Effector CD4-positive, alpha-beta T cell (primary cell): ENCODE results near the gene PRKCA.

Experiments
- DNase-seq: peaks from one replicate; pipeline ENCODE4 v3.0.0-alpha.2; 2020

The PRKCA gene

DNA sequence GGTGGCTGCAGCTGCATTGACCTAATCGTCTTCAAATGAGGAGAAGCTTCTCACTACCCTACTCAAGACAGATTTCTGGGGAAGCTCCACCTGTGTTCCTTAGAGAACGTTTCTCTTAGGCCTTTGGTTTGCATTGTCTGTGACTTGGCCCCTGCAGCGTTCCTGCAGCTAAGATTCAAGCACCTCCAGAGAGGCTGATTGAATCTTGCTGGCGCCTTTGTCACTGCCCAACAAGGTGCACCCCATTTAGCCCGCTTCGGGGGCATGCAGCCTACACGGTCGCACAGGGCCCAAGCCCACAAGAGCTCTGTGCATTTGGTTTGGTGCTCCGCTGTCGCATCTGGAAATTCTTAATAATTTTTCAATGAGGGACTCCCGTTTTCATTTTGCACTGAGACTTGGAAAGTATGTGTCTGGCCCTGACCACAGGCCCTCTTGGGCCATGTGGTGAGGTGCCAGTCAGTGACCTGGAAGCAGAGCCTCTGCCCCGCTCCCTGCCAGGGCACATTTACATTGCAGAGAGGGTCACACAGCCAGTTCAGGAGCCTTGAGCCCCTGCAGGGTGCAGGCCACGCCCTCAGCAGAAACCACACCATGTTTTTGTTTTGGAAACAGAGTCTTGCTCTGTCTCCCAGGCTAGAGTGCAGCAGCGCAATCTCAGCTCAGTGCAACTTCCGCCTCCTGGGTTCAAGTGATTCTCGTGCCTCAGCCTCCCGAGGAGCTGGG lies 481.4 kb downstream of the PRKCA start:
- no peak for DNase-seq

DNA sequence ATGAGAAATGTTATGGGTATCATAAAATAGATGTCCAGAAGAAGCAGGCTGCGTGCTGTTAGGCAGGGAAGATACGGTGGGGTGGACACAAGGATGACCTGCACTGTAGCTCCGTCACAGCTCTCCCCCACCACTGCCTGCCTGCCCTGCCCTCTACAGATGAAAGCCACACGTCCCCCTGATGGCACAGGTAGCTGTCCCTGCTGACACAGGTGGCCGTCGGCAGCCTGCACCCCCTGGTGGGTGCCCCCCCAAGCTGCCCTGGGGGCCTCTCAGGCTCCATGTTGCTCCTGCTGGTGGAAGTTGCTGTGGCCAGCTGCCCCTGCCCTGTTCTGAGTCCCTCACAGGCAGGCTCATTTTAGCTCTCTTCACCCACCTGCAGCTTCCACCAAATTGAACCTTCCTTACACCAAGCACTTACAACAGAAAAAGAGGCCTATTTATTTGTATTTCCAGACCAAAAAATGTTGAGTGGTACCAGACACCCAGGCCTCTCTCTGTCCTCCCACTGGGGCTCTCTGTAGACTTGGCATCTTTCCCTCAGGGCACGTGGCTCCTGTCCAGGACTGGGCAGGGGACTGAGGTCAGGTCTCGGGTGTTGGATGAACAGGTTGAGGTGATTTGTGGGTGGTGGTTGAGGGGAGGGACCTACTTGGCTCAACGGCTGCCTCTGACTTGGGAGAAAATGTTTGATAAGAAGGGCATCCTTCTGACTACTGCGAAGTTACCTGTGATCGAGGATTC lies 482.4 kb downstream of the PRKCA start:
- DNase-seq: no peak

DNA sequence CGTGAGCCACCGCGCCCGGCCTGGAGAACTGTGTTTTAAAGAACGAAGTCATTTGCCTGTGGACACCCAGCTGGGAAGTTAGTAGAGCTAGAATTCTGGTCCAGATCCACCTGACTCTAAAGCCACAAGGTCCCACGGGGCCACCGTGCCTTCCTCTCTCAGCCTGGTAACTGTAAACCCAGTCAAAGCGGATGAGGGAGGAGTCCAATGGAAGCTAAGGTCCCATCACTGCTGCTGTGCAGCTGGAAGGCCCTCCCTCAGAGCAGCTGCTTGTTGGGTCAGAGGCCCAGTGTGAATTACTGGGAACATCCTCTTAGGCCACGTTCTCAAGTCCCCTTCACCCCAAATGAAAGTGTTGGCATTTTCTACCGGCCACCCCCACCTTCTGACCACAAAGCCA lies 483.7 kb downstream of the PRKCA start:
- DNase-seq: no peak

DNA sequence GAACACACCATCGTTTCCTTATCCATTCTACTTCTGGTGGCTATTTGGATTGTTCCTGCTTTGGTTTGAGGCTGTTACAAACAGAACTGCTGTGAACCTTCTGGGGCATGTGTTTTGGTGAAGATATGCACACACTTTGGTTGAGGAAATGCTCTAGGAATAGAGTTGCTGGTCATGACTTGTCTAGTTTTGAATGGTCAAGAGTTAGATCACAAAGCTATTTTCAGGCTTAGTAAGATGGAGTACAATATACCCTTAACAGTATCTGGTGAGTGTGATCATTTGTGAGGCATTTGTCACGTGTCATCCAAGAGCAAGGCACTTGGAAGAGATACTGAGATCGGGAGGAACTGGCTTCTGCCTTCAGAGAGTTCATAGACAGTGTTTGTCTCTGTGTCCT lies 485.5 kb downstream of the PRKCA start:
- no peak for DNase-seq

DNA sequence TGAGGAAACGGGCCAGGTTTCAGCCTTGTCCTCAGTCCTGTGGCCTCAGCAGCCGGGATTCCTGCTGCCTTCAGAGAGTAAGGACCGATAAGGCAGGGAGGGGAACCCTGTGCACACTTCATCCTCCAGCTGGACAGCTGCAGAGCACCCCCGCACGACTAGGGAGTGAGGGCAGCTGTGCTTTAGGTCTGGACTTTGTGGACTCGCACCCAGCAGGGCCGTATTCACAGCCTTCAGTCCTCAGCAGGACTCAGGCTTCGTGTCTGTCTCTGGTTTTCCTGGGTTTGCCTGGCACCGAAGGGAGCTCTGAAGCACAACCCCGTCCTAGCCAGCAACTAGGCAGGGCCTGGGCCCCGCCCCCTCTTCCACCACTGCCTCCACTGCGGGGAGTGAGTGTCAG lies 486.7 kb downstream of the PRKCA start:
- no peak for DNase-seq

DNA sequence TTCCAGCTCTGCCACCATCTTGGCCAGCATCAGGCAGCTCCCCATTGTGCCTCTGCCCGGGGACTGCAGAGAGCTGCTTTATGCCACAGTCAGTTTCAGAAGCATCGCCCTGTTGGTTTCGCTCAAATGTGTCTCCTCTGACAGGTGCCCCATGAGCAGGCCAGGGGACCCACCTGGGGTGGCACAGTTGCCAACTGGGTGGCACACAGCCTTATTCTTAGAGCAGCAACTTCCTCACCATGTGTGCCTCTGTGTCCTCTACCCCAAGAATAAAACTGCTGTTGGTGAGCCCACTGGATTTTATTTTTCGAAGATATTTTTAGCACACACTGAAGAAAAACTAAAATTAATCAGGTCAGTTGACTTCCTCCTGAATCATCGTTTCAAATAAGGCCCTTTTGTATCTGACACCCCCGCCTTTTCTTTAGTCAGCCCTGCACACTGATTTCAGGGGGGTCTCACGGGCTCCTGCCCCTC lies 487.6 kb downstream of the PRKCA start:
- no peak for DNase-seq

DNA sequence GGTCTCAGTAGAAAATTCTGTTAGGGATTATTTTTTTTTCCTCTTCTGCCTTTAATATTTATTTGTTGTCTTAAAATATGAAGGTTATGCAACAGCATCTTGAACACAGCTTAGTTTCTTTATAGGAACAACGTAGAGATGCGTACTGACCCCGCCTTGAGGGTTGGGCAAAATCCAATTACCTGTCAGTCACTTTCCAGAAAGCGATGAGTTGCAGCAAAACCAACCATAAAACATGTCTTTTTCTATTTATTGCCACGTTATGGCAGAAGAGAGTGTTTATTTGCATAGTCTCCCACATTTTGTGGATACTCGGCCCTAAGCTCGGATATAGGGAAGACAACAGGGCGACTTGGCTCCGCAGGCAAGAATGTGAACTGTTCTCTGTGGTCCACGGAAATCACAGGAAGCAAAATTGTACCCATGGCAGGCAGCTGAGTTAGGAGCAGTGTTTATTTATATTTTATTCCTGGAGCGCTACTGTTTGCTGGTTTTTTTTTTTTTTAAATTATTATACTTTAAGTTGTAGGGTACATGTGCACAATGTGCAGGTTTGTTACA lies 488.2 kb downstream of the PRKCA start:
- DNase-seq: no peak

DNA sequence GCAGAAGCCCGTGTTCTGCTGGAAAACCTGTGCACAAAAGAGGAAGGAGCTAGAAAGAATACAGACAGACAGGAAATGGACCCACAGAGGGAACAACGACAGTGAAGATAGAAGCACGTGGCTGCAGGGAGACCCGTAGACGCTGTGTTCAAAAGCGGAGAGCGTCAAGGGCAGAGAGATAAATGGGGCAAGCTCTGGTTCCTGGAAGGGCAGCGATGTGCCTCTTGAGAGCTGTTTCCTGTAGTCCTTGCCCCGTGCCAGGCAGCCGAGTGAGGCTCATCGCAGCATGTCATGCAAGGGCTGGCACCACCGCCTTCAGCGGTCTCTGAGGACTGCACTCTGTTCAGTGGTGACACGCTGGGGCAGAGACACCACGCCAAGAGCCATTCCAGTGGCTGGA lies 488.9 kb downstream of the PRKCA start:
- DNase-seq: no peak

DNA sequence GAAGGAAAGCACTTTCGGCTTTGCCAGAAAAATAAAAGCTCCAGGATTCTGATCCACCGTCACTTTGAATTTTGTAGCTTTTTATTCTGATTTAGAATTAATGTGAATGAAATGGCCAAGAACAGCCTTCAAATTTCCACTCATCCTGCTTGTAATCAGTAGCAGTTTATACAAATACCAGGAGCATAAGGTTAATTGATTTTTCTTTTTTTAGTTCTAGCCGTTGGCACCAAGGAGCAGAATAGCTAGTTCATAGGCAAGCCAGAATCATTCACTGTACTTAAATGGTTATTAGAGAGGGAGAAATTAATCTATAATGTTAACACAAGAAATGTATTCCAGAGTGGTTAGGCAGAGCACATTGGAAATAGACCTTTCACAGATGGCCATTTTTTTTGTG lies 491.4 kb downstream of the PRKCA start:
- no peak for DNase-seq

DNA sequence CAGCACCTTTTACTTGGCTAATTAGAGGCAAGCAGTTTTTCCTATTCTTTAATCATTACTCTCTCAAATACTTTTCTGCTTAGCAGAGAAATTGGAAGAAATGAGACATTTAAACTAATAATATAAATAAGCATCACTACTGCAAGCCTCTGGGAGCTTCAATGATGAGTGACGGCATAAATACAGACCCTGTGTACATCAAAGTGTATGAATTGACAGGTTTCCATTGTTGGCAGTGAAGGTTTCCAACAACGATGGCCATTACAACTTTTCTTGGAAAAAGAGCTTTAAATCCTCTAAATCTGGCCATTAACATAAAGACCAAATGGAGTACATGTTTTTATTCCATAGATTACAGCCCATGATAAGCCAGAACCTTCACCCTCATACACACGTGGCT lies 493.1 kb downstream of the PRKCA start:
- DNase-seq: no peak

DNA sequence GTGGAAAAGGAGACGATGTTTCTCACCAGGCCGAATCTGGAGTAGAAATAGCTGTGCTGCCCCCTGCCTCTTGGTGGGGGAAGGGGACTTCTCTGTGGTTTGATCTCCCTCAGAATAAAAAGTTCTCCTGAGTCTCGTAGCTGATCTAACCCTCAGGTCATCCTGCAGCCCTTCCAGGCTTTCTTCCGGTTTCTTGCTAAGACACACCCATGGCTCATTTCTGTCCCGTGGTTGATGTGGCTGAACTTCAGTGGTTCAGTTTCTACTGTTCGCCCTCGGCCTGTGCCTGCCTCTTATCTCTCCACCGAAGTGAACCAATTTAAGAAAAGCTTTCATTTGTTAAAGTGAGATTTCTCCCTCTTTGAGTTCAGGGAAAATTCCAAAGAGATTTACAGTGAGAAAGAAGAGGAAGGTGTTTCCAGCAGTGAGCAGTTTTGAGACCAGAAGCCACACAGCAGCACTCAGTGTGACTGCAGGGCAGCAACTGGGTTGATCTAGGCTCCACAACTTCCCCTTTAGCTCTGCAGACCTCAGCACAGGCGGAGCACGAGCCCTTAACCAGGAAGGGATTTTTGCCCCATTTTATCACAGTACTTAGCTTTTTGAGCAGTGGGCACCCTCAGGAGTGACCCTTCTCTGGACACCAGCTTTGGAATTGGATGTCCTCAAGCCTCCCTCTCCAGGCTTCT lies 497.6 kb downstream of the PRKCA start:
- DNase-seq: no peak

DNA sequence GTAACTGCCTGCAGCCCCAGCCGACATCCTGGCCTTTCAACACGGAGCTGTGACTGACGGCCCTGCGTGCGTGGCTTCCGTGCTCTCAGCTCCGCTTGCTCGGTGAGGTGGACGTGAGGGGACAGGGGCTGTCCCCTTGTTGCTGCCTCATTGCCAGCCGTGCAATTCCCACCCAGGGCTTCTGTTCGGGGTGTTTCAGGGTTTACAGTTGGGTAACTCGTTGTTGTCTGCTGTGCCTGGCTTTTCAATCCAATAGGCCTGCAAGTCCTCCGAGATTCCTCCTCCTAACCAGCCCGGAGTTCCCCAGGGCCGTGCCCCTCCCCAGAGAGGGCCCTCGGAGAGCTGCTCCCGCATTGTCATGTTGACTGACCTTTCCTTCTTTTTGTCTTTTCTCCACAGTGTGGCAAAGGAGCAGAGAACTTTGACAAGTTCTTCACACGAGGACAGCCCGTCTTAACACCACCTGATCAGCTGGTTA lies 501.1 kb downstream of the PRKCA start:
- DNase-seq: no peak

DNA sequence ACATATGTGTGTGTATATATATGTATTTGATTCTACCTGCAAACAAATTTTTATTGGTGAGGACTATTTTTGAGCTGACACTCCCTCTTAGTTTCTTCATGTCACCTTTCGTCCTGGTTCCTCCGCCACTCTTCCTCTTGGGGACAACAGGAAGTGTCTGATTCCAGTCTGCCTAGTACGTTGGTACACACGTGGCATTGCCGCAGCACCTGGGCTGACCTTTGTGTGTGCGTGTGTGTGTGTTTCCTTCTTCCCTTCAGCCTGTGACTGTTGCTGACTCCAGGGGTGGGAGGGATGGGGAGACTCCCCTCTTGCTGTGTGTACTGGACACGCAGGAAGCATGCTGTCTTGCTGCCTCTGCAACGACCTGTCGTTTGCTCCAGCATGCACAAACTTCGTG lies 503.2 kb downstream of the PRKCA start:
- DNase-seq: no peak

DNA sequence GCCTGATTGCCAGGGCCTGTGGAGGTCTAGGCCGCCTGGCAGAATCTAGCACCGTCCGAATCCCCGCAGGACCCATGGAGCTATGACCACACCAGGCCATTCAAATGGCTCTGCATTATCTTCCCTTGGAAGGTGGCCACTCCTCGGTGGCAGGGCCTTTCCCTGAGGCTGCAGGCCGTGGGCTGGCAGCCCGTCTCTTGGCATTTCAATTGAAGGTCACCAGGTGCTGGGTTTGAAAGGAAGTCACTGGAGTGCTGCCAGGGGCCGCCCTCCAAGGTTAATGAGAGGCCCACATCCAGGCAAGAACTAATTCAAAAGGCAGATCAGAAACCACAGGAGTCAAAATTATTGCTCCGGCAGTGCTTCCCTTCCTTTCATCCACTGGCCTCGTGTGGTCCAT lies 504.8 kb downstream of the PRKCA start:
- DNase-seq: no peak

DNA sequence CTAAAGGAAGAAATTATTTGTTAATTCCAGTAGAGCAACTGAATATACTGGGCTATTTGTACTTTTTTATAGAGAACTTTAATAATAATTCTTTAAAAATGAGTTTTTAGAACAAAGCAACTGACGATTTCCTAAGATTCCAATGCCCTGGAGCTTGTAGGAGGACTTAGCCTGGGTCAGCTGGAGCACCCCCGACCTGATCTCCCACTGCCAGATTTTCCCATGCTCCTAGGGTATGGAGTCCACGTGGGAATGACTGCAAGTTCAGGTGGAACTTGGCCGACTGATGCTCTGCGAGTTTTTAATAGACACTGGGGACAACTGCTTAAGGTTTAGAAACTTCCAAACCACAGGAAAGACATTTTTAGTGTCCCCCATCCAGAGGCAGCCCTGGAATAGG lies 507.0 kb downstream of the PRKCA start:
- no peak for DNase-seq

DNA sequence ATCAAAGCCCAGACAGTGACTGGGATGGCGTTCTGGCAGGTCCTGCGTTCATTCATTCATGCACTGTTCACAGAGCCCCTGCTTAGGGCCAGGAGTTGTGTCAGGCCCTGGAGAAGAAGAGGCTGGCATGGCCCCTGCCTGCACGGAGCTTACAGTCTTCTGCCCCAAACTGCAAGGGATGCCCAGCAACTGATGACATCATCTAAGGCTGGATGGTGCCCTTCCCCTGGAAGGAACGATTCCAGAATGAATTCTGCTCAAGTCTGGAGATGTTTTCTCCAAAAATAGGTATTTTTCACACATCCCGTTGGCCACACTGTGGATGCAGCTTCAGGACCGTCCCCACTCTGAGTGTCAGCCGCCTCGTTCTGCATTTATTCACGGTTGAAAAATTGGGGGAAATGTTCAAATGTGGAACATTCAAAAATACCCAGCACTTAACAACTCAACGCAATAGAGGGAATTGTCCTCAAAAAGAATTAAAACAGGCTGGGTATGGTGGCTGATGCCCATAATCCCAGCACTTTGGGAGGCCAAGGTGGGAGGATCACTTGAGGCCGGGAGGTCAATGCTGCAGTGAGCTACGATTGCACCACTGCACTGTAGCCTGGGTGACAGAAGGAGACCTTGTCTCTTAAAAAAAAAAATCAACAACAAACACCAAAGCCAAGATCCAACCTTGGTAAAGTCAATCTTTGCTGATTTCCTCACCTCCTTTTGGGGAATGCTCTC lies 508.7 kb downstream of the PRKCA start:
- no peak for DNase-seq

DNA sequence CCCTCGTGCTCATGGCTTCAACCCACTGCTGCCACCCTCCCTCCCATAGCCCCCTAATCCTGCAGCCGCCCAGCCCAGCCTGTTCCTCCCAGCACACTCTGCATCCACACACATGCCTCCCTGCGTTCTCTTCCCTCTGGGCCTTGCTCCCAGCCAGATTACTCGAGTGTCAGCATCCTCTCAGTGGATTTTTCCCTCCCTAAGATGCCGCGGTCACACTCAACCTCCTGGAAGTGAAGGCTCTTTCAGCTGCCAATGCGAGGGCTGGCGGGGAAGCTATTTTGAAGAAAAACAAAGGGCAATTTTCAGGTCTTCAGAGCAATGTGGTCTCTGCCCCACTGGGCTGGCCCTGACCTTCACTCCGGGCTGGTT lies 509.3 kb downstream of the PRKCA start:
- DNase-seq: no peak

DNA sequence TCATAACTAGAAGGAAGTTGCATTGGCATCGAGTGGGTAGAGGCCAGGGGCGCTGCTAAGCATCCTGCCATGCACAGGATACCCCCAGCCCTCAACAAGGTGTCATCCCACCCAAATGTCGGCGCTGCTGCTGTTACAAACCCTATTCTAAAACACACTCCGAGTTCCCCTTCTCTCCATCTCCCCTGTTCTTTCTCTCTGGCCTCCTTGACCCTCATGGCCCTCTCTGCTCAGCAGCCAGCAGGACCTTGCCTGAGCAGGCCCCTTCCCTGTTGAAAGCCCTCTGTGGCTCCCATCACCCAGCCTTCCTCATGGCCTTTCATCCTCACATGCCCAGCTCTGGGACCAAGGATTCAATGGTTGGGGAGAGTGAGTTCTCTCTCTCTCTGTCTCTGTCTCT lies 510.2 kb downstream of the PRKCA start:
- no peak for DNase-seq

DNA sequence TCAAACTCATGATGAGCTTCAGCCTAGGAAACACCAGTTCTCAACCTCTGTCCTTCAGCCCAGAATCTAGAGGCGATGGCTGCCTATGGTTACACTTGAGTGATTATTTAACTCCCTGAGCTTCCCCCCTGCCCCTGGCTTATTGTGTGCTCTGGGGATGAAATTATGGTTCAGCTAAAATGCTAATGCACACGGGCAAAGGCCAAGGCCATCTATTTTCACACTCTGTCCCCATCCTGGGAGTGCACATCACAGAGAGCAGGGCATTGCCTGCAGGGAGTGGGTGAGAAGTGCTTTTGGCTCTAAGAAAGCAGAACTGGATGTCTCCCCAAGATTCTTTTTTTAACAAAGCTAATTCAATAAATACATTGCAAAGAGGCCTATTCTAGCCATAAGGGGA lies 510.9 kb downstream of the PRKCA start:
- no peak for DNase-seq

DNA sequence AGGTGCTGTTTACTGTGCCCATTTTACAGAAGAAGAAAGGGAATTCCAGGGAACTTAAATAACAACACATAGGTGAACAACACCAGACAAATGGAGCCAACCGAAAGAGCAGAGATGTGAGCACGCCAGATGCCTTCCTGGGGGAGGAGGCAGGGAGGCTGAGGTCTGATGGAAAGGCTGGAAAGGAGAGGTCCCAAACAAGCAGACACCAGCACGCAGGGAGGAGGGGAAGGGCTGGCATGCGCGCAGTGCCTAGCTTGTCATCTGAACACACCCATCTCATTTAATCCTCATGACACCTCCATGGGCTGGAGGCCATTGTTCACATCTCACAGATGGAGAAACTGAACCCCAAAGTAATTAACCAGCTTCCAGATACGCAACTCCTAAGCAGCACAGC lies 511.6 kb downstream of the PRKCA start:
- no peak for DNase-seq

DNA sequence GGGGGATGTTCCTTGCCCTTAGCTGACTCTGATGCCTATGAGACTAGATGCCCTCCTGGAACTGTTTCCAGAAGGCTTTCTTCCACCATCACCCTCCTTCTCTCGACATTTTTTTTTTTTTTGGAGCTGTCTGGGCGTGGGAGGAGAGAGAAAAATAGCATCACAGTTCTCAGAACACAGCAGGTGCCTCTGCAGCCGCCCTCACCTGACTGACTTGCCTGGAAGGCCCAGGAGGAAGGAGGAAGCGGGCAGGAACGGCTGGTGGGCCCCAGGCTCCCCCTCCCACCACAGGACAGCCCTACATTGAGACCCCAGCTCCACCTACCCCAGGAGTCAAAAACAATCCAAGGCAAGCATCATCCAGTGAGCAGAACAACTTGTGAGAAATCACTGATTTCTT lies 512.2 kb downstream of the PRKCA start:
- DNase-seq: no peak

DNA sequence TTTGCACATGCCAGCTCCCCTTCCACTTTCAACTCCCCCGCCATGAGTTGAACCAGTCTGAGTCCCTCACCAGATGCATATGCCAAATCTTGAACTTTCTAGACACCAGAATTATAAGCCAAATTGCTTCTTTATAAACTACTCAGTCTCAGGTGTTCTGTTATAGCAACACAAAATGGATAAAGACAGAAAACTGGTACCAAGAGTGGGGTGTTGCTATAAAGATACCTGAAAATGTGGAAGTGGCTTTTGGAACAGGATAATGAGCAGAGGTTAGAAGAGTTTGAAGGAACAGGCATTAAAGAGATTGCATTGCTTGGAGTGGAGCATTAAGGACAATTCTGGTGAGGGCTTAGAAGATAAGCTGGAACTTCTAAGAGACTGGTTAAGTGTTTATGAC lies 515.3 kb downstream of the PRKCA start:
- no peak for DNase-seq

DNA sequence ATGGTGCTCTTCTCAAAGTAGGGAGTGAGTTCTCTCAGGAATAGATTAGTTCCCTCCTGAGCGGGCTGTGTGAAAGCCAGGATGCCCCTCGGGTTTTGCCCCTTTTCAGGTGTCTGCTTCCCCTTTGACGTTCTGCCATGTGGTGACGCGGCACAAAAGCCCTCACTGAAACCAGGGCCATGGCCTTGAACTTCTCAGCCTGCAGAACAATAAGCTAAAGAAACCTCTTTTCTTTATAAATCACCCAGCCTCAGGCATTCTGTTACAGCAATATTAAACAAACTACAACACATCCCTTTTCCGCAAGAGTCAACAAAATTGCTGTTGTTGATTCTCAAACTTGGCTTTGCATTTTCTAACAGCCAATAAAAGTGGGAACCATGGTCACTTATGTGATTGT lies 517.1 kb downstream of the PRKCA start:
- no peak for DNase-seq
